Measurements from ENCODE around the gene AP3S2.

Gene AP3S2

GRCh38 chr15:89824607-89824867 is 69.3 kb downstream of the AP3S2 start:
- TF ChIP-seq CTCF (IDR thresholded peaks at IDR 0.05; ENCODE audit: low read length, missing control alignments): no peak
- DNase-seq (ENCODE audit: low read depth): no peak
- no peak overlapping the region for H3K4me3 ChIP-seq (replicated peaks; ENCODE audit: low read depth, low read length)

GRCh38 chr15:89823836-89824606 is 69.8 kb downstream of the AP3S2 start:
- TF ChIP-seq CTCF (IDR thresholded peaks at IDR 0.05; ENCODE audit: low read length, missing control alignments): no peak
- no peak for DNase-seq (ENCODE audit: low read depth)
- no peak overlapping the region for H3K4me3 ChIP-seq (replicated peaks; ENCODE audit: low read depth, low read length)

GRCh38 chr15:89822951-89823711 is 70.7 kb downstream of the AP3S2 start:
- DNase-seq (ENCODE audit: low read depth): peak; percentile 40
- no peak overlapping the region for H3K4me3 ChIP-seq (replicated peaks; ENCODE audit: low read depth, low read length)
- TF ChIP-seq CTCF (IDR thresholded peaks at IDR 0.05; ENCODE audit: low read length, missing control alignments): no peak

GRCh38 chr15:89822611-89822950 is 71.2 kb downstream of the AP3S2 start:
- no peak for DNase-seq (ENCODE audit: low read depth)
- no peak overlapping the region for H3K4me3 ChIP-seq (replicated peaks; ENCODE audit: low read depth, low read length)
- TF ChIP-seq CTCF (IDR thresholded peaks at IDR 0.05; ENCODE audit: low read length, missing control alignments): no peak

GRCh38 chr15:89822026-89822425 is 71.8 kb downstream of the AP3S2 start:
- no peak overlapping the region for H3K4me3 ChIP-seq (replicated peaks; ENCODE audit: low read depth, low read length)
- no peak for TF ChIP-seq CTCF (IDR thresholded peaks at IDR 0.05; ENCODE audit: low read length, missing control alignments)
- DNase-seq (ENCODE audit: low read depth): no peak

- no peak for TF ChIP-seq CTCF (IDR thresholded peaks at IDR 0.05; ENCODE audit: low read length, missing control alignments)
- no peak overlapping the region for H3K4me3 ChIP-seq (replicated peaks; ENCODE audit: low read depth, low read length)
- peak; percentile 63 for DNase-seq (ENCODE audit: low read depth)
These were observed 72.9 kb downstream of the AP3S2 start for GRCh38 chr15:89820666-89821611.

All from fibroblast of pulmonary artery (primary cell).